KMS-11 (cell line): Measurements from ENCODE around the gene CGB5.
"Not testable (repeated sequence)": the region's sequence is repeated elsewhere in the genome, so short reads cannot be mapped to it uniquely, and the experiment has no call there.

Experiments used
- H2AFZ ChIP-seq: fragments of 200-600 bp; sonication (generic); 2 replicates; pipeline ENCODE4 v1.6.1; 2016; ENCODE audit warnings: antibody characterized with exemption, mixed run types, low read depth
- H3K27ac ChIP-seq: fragments of 200-600 bp; sonication (generic); 2 replicates; pipeline ENCODE4 v1.6.1; 2016; ENCODE audit warnings: mild to moderate bottlenecking, mixed run types
- H3K27me3 ChIP-seq: fragments of 200-600 bp; sonication (generic); 2 replicates; pipeline ENCODE4 v1.6.1; 2017; ENCODE audit warnings: mild to moderate bottlenecking, low read depth, mixed run types, moderate library complexity; ENCODE audit not compliant: insufficient read depth
- H3K36me3 ChIP-seq: fragments of 200-600 bp; sonication (generic); 2 replicates; pipeline ENCODE4 v1.6.1; 2017; ENCODE audit warnings: mild to moderate bottlenecking, mixed run types; ENCODE audit not compliant: insufficient read depth
- H3K4me1 ChIP-seq: fragments of 200-600 bp; sonication (generic); 2 replicates; pipeline ENCODE4 v1.6.1; 2016; ENCODE audit warnings: mild to moderate bottlenecking, low read depth, mixed run types; ENCODE audit not compliant: poor library complexity, severe bottlenecking
- H3K4me2 ChIP-seq: fragments of 200-600 bp; sonication (generic); 2 replicates; pipeline ENCODE4 v1.7.0; 2016; ENCODE audit warnings: mild to moderate bottlenecking, mixed run types
- H3K4me3 ChIP-seq: fragments of 200-600 bp; sonication (generic); IDR thresholded peaks from 2 replicates; pipeline ENCODE4 v1.6.1; 2017; ENCODE audit warnings: low read depth, low read length, mixed read lengths; ENCODE audit not compliant: insufficient read depth
- H3K79me2 ChIP-seq: fragments of 200-600 bp; sonication (generic); 2 replicates; pipeline ENCODE4 v1.6.1; 2016; ENCODE audit warnings: low read depth, mixed run types; ENCODE audit not compliant: insufficient read depth
- H3K9ac ChIP-seq: fragments of 200-600 bp; sonication (generic); 2 replicates; pipeline ENCODE4 v1.6.1; 2016; ENCODE audit warnings: mild to moderate bottlenecking, mixed run types
- H4K20me1 ChIP-seq: fragments of 200-600 bp; sonication (generic); 2 replicates; pipeline ENCODE4 v1.6.1; 2016; ENCODE audit warnings: mild to moderate bottlenecking, mixed run types; ENCODE audit not compliant: insufficient read depth
- TF ChIP-seq, protein P1 (sequence below): fragments of 200-600 bp; sonication (generic); conservative IDR thresholded peaks from 2 replicates; pipeline ENCODE4 v1.6.1; 2017; ENCODE audit warnings: low read depth, mild to moderate bottlenecking, antibody characterized with exemption, low read length, moderate library complexity, mixed read lengths

CGB5 gene

DNA sequence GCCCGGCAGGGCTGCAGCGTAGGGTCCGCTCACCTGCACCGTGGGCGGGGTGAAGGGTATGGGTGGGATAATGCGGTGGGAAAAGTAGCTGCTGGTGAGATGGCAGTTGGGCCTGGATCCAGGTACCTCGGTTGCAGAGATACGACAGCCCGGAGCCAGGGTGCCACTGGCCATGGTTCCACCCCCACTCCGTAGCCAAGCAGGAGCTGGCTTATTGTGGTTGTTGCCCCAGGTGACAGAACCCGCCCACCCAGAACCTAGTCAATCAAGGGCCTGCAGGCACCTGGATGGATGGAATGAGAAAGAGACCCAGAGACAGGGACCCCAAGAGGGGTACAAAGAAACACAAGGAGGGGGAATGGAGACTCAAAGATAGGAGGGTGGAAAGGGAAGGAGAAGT, 23.3 kb upstream of the CGB5 start:
- Histone ChIP-seq H4K20me1 (no peaks in the 10 kb centered on the region), H3K36me3 (no peaks in the 10 kb centered on the region), H2AFZ (no peak overlapping the region), H3K27ac (no peak overlapping the region), H3K4me2 (no peak overlapping the region), H3K4me1 (no peaks in the 10 kb centered on the region), H3K27me3 (peaks cover 30% of the 10 kb centered on the region), H3K9ac (no peak overlapping the region), H3K79me2 (no peaks in the 10 kb centered on the region), H3K4me3 (no peak overlapping the region)
- TF ChIP-seq, protein P1, sequence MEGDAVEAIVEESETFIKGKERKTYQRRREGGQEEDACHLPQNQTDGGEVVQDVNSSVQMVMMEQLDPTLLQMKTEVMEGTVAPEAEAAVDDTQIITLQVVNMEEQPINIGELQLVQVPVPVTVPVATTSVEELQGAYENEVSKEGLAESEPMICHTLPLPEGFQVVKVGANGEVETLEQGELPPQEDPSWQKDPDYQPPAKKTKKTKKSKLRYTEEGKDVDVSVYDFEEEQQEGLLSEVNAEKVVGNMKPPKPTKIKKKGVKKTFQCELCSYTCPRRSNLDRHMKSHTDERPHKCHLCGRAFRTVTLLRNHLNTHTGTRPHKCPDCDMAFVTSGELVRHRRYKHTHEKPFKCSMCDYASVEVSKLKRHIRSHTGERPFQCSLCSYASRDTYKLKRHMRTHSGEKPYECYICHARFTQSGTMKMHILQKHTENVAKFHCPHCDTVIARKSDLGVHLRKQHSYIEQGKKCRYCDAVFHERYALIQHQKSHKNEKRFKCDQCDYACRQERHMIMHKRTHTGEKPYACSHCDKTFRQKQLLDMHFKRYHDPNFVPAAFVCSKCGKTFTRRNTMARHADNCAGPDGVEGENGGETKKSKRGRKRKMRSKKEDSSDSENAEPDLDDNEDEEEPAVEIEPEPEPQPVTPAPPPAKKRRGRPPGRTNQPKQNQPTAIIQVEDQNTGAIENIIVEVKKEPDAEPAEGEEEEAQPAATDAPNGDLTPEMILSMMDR, result no peak

DNA sequence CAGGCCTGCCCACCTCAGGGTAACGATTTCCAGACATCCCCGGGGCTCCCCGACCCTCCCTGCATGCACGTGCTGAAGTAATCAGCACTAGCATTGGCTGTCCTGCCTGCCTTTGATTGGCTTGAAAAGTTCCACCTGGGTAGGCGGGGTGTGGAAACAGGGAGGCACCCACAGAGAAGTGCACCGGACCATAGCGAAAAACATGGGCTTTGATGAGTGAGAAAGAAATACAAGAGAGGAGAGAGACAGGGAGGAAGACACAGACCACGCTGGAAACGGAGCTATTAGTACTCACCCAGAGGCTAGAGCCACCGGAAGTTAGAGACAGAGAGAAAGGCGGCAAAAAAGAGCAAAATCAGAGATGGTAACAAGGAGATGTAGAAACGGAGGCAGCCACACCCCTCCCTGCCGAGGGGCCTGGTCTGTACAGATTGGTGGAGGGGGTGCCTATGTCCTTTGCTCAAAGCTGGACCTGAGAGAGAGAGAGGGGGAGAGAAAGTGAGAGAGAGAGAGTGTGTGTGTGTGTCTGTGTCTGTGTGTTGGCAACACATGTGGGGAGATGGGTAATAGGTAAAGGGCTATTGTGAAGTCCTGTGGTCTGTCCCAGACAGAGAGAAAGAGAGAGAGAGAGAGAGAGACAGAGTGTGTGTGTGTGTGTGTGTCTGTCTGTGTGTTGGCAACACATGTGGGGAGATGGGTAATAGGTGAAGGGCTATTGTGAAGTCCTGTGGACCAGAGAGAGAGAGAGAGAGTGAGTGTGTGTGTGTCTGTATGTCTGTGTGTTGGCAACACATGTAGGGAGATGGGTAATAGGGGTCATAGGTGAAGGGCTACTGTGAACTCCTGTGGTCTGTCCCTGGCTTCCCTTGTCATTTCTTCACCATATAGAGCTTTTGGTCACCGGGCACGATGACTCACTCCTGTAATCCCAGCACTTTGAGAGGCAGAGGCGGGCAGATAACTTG, 22.4 kb upstream of the CGB5 start:
- no peak overlapping the region for H3K9ac ChIP-seq
- TF ChIP-seq, protein P1, result no peak
- H3K4me2 ChIP-seq, result no peak overlapping the region
- H3K4me3 ChIP-seq, result no peak overlapping the region
- no peaks in the 10 kb centered on the region for H3K4me1 ChIP-seq
- no peak overlapping the region for H2AFZ ChIP-seq
- H3K36me3 ChIP-seq, result no peaks in the 10 kb centered on the region
- H3K27ac ChIP-seq, result no peak overlapping the region
- H3K79me2 ChIP-seq, result no peaks in the 10 kb centered on the region
- H4K20me1 ChIP-seq, result no peaks in the 10 kb centered on the region
- peaks cover 33% of the 10 kb centered on the region for H3K27me3 ChIP-seq

DNA sequence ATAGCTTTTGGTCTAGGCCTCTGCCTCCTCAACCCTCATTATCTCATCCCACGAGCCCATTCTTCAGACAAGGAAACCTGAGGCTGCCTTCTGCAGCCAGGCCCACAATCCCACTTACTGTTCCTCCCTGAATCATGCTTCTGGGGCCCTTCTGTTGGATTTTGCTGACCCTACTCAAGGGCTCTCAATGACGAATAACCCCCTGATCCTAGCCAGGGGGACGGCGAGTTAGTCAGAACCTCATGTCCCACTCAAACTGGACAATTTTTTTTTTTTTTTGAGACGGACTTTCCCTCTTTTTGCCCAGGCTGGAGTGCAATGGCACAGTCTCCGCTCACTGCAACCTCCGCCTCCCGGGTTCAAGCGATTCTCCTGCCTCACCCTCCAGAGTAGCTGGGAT, 21.5 kb upstream of the CGB5 start:
- Histone ChIP-seq H3K36me3 (no peaks in the 10 kb centered on the region), H3K79me2 (no peaks in the 10 kb centered on the region), H4K20me1 (no peaks in the 10 kb centered on the region), H2AFZ (no peak overlapping the region), H3K4me1 (no peaks in the 10 kb centered on the region), H3K4me2 (no peak overlapping the region), H3K4me3 (no peak overlapping the region), H3K27me3 (peaks cover 35% of the 10 kb centered on the region), H3K27ac (no peak overlapping the region), H3K9ac (no peak overlapping the region)
- TF ChIP-seq, protein P1, result no peak

DNA sequence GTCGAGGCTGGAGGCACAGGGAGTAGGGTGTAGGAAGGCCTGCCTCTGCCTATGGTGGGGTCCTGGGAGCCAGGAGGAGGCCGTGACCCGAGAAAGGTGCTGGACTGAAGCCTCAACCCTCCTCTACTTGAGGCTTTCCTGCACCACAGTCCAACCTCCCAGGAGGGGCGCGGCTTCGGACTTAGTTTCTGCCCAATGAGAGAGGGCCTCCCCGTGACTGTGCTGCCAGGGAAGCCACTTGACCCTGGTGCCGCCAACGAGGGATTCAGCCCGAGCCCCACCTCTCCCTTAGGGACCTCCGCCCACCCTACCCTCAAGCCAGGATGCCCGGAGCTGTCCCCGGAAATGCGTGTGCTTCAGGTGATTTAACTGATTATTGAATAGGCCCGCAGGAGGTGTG, 19.4 kb upstream of the CGB5 start, which contains the start of gene CGB3:
CGB3 (minus strand) TSS at position 101 of the 400 bp plus-strand sequence. CDS start 362 bp downstream, outside the sequence.
- H3K4me3 ChIP-seq, H3K4me1 ChIP-seq, H3K4me2 ChIP-seq, H2AFZ ChIP-seq, H3K9ac ChIP-seq, H4K20me1 ChIP-seq, H3K27ac ChIP-seq, H3K79me2 ChIP-seq, H3K36me3 ChIP-seq: not testable (repeated sequence)
- peaks cover 23% of the 10 kb centered on the region; the same call in 1 of the 2 replicates for H3K27me3 ChIP-seq

DNA sequence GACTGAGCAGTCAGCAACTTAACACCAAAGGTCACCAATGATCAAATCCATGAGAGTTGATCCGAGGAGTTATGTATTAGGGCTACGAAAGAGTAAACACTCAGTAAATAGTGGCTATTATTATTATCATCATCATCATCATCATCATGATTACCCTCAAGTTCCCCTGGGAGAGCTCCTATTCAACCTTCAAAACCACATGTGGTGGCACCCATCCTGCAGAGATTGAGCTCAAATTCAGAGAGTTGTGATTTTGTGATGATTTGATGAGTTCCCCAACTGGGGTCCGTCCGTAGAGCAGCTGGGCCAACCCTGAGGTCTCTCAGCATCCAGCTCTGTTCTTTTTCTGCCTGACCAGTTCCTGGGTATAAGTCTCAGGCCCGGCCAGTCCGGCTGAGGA, 18.6 kb upstream of the CGB5 start:
- H4K20me1 ChIP-seq, H3K9ac ChIP-seq, H3K79me2 ChIP-seq, H3K4me1 ChIP-seq, H3K4me3 ChIP-seq, H2AFZ ChIP-seq, H3K27ac ChIP-seq, H3K36me3 ChIP-seq, H3K4me2 ChIP-seq: not testable (repeated sequence)
- peaks cover 20% of the 10 kb centered on the region; the same call in 1 of the 2 replicates for H3K27me3 ChIP-seq

DNA sequence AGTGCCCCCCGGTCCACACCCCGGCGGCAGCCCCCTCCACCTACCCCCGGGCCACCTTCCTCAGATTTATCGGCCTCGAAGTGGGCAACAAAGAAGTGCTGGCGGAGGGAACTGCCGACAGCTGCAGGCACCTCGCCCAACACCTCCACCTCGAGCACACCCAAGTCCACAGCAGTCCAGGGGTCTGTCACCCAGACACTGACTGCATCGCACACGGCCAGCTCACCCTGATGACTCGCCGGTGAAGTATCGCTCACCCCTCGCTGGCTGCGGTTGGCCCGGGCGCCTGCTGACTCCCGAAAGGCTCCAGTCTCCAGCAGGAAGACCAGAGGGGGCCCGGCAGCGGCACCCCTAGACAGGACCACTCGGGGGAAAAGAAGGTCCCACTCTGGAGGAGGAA, 18.0 kb upstream of the CGB5 start:
- not testable (repeated sequence) for H3K4me3 ChIP-seq, H3K9ac ChIP-seq, H3K36me3 ChIP-seq, H4K20me1 ChIP-seq, H2AFZ ChIP-seq, H3K4me1 ChIP-seq, H3K27ac ChIP-seq, H3K4me2 ChIP-seq, H3K79me2 ChIP-seq
- H3K27me3 ChIP-seq, result peaks cover 15% of the 10 kb centered on the region; the same call in 1 of the 2 replicates

DNA sequence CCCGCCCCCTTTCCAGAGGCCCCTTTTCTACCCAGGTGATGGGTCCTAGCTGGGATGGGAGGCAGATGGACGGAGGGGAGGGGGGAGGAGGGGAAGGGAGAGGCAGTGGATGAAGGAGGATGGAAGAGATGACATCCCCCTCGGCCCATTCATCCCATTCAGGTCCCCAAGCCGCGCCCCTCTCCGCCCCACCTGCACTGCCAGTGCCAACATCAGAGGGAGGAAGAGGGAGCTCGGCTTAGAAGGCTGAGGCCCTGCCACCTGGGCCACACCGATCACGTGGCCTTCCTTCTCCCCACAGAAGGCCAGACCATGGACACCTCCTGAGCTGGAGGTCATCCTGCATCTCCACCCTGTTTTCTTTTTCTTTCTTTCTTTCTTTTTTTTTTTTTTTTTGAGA, 15.0 kb upstream of the CGB5 start:
- not testable (repeated sequence) for H3K27ac ChIP-seq, H3K79me2 ChIP-seq, H2AFZ ChIP-seq, H3K4me3 ChIP-seq, H3K4me1 ChIP-seq, H3K9ac ChIP-seq, H3K4me2 ChIP-seq, H3K36me3 ChIP-seq, H4K20me1 ChIP-seq, H3K27me3 ChIP-seq

DNA sequence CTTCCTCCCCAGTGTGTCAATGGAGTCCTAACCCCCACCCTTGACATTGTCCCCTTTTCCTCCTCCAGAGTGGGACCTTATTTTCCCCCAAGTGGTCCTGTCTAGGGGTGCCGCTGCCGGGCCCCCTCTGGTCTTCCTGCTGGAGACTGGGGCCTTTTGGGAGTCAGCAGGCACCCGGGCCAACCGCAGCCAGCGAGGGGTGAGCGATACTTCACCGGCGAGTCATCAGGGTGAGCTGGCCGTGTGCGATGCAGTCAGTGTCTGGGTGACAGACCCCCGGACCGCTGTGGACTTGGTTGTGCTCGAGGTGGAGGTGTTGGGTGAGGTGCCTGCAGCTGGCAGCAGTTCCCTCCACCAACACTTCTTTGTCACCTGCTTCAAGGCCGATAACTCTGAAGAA, 13.9 kb upstream of the CGB5 start:
- not testable (repeated sequence) for H3K4me2 ChIP-seq, H4K20me1 ChIP-seq, H3K4me1 ChIP-seq, H3K27ac ChIP-seq, H3K36me3 ChIP-seq, H2AFZ ChIP-seq, H3K9ac ChIP-seq, H3K4me3 ChIP-seq, H3K79me2 ChIP-seq
- H3K27me3 ChIP-seq, result peaks cover 15% of the 10 kb centered on the region
